SH-SY5Y (cell line): ENCODE data around the gene LYPD1.

Source experiments
- GATA2 ChIP-seq: IDR thresholded peaks from 2 replicates; pipeline ENCODE4 v1.6.1; 2011; ENCODE audit warnings: mild to moderate bottlenecking, low read depth, low read length
- GATA3 ChIP-seq: IDR thresholded peaks from 2 replicates; pipeline ENCODE4 v1.6.1; 2011; ENCODE audit warnings: low read depth, mild to moderate bottlenecking, low read length, moderate library complexity

- no peak for TF ChIP-seq GATA3
- no peak for TF ChIP-seq GATA2
Observed at GRCh38 chr2:132632000-132632649, 37.9 kb downstream of the LYPD1 start.
